Measurements from ENCODE around the gene POMT1.
A peak's percentile ranks its signal among the peaks of the same experiment; 100 is the strongest.

Gene POMT1

DNA sequence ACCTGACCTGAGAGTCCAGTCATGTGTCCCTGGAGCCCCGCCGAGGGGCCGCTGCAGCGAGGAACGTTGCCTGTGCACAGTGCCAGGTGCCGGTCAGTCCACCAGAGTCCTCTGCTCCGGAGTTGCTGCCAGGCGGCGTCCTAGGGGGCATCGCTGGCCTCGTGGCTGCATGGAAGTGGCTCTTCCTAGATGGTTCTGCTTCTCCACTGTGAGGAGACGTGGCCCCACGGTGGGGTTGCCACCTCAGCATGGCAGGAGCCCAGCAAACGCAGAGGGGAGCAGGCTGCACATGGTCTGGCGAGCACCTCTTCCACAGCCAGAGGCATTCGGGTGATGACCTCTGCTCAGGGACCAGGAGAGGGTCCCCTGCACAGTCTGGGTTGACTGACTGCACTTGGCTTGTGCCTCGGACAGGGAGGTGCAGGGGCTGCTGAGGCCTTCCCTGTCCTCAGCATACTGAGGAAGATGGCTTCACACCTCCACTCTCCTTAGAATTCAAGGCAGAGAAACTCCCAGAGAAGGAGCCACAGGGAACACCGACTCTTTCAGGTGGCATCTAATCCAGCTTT, 25.9 kb upstream of the POMT1 start:
- no peak for DNase-seq (ENCODE audit: extremely low read depth in 1 of 2, low read depth in 1 of 2)

DNA sequence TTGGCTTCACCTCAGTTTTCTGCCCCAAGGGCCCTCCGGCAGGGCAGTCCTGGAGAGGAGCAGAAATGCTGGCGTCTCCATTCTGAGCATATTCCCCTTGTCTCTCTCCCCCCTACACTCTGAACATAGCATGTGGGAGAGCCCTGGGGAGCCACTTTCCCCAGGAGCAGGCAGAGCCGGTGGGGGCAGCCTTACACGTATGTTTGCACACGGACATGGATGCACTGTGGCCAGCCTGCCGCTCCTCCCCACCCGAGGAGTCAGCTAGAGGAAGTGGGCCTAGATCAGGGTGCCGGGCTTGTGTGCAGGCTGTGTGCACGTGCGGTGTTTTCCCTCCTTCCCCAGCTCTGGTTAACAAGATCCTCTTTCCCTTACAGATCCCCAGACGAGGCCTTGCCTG, 25.4 kb upstream of the POMT1 start:
- no peak for DNase-seq (ENCODE audit: extremely low read depth in 1 of 2, low read depth in 1 of 2)

DNA sequence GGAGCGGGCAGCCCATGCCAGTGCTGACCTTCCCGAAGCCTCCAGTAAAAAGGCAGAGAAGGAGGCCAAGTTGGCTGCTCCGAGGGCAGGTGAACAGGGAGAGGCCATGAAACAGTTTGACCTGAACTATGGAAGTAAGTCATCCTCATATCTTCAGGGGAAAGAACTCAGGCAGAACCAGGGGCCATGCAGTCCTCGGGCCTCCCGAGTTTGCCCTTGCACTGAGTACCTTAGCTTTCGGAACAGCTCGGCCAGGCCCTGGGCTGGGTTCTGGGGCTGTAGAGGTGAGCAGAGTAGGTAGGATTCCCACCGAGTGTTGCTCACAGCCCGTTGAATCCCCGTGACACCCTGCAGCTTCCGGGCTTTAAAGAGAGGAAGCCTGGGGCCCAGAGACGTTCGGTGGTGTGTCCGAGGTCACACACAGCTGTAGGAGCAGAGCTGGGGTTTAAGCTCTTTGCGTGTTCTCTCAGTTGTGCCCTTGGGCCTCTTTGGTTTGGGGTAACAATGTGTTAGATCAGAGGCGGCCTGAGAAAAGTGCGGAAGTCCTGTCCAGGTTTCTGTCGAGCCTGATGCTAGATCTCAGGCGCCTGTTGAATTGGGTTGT, 24.8 kb upstream of the POMT1 start:
- DNase-seq (ENCODE audit: extremely low read depth in 1 of 2, low read depth in 1 of 2), result no peak

DNA sequence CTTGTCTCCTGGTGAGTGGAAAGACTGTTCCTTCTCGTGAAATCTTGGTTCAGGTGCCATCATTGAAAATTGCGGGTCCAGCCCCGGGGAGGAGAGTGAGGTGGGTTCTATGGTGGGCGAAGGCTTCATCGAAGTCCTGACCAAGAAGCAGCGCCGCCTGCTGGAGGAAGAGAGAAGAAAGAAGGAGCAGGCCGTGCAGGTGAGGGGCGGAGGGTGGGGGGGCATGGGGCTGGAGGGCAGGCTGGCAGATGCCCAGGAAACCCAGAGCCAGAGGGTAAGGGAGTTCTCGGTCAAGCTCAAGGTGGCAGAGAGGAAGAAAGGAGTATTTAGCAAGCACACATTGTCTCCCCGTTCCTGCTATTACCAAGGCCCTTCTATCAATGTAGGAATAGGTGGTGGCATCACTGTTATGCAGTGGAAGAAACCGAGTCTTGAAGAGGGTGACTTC, 24.3 kb upstream of the POMT1 start:
- peak in 1 of 2 donors; percentile 38 for DNase-seq (ENCODE audit: extremely low read depth in 1 of 2, low read depth in 1 of 2)

DNA sequence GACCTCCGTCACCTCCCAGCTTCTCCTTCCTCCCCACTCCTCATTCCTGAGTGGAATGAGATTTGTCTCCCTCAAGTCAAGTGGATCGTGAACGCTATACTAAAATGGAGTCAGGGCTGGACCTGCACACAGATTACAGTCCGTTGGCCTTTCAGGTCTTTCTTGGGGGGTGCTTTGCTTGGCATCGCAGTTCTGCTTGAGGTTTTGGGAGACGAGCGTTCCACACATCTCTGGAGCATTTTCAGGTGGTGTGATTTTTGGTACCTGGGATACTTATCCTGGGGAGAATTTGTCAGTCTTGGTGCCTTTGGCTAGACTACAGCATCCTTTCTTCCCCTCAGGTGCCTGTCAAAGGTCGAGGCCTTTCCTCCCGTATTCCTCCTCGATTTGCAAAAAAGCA, 23.8 kb upstream of the POMT1 start:
- no peak for DNase-seq (ENCODE audit: extremely low read depth in 1 of 2, low read depth in 1 of 2)

DNA sequence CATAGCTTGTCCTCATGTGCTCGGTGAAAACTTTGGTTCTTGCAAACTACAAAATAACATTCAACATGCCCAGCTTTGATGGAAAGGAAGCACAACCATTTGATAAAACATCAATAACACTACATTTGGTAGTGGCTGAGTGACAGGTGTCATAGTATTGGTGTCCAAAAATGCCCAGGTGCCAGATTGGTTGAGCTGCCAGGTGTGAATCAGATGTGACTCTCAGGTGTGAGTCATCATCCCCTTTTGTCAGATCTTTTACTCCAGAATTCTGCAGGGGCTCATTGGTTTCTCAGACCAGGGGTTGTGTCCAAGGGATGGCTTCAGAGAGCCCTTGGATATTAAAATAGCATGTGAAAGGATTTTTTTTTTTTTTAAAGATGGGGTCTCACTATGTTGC, 22.5 kb upstream of the POMT1 start:
- no peak for DNase-seq (ENCODE audit: extremely low read depth in 1 of 2, low read depth in 1 of 2)

DNA sequence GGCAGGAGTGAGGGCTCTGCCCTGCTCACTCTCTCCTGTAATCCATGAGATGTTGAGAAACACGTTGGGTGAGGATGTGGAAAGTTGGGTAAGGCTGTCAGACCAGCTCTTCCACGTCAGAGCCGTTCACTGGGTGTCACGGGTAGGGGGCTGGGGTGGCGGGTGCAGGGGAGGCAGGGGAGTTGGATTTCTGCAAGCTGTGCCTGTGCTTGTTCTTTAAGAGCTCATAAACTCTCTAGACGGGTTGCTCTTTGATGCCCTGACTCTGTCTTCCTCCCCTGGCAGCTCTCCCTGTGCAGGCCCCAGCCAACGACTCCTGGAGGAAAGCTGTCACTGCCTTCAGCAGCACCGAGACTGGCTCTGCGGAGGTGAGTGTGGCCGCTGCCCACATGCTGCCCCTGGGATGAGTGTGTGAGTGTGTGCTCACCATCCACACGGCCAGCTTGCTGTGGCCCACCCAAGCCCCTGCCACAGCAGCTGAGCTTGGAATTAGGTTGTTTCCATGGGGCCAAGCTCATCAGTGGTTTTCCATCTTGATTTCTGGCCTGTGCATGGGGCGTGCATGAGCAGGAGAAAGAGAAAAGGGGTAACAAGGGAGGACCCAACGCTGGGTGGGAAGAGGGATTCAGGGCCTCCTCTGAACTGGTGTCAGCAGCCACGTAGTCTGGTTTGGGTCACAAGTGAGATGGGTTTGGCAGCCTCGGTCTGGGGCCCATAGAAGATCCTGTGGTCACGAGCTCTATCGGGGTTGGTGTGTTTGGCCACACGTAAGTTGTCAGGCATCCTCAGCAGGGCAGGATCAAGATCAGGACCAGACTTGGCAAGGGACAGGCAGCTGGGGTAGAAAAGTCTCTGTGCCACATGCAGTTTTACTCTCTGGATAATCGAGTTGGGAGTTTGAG, 21.0 kb upstream of the POMT1 start:
- no peak for DNase-seq (ENCODE audit: extremely low read depth in 1 of 2, low read depth in 1 of 2)

DNA sequence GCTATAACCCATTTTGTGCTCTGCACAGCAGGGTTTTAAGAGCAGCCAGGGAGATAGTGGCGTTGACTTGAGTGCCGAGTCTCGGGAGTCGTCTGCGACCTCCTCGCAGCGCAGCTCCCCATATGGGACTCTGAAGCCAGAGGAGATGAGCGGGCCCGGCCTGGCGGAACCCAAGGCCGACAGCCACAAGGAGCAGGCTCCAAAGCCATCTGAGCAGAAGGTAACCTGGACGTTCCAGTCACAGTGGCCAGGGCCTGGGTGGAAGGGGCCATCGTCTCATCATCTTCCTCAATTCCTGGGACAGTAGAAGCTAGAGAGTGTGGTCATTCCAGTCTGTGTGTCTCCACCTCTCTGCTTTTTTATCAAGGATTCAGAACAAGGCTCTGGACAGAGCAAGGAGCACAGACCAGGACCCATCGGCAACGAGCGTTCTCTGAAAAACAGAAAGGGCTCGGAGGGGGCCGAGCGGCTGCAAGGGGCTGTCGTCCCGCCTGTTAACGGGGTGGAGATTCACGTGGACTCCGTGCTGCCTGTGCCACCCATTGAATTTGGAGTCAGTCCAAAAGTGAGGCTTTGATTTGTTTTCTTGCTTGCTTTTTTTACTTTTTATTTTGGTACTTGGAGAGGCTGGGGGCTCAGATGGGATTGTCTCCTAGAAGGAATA, 20.2 kb upstream of the POMT1 start:
- no peak for DNase-seq (ENCODE audit: extremely low read depth in 1 of 2, low read depth in 1 of 2)

DNA sequence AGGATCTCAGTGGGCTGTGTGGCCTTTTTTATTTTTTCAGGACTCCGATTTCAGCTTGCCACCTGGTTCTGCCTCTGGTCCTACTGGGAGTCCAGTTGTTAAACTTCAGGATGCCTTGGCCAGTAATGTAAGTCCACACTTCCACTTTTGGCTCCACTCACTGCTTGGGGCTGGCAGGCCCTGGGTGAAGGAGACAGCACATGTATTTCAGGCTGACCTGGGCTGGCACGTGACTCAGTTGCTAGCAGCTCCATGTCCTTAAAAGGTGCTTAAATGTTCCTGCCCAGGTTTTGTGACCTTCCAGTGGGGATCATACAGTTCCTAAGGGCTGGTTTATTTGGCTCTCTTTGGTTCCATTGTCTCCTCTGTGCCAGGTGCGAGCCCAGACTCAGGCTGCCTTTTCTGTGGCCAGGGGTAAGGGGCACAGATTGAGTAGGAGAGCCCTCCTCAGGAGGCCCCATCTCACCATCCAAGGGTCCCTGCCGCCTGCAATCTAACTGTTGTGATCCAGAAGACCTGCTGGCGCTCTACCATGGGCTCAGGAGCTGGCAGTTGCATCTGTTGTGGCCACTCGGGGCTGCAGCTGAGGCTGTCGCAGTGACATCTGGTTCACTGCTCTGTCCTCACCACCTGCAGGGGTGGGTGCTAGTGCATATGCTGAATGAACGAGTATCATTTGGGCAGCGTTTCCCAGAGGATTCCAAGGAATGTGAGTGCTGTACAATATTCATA, 19.2 kb upstream of the POMT1 start:
- DNase-seq (ENCODE audit: extremely low read depth in 1 of 2, low read depth in 1 of 2), result no peak

DNA sequence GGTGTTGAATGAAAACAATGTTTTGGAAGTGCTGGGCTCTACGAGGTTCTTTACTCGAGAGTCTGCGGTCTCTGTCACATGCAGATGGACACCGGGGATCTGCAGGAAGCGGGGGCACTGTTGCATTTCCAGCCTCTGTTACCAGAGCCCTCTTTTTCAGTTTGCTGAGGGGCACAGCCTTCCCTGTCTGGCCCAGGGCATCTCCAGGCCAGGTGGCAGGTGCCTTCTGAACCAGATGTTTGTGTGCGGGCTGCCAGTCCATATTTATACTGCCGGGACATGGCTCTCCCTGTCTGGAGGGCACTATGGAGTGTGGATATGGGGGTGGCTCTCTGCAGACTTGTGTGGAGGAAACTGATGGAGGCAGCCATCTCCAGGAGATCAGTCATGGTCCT, 18.7 kb upstream of the POMT1 start:
- DNase-seq (ENCODE audit: extremely low read depth in 1 of 2, low read depth in 1 of 2), result no peak

DNA sequence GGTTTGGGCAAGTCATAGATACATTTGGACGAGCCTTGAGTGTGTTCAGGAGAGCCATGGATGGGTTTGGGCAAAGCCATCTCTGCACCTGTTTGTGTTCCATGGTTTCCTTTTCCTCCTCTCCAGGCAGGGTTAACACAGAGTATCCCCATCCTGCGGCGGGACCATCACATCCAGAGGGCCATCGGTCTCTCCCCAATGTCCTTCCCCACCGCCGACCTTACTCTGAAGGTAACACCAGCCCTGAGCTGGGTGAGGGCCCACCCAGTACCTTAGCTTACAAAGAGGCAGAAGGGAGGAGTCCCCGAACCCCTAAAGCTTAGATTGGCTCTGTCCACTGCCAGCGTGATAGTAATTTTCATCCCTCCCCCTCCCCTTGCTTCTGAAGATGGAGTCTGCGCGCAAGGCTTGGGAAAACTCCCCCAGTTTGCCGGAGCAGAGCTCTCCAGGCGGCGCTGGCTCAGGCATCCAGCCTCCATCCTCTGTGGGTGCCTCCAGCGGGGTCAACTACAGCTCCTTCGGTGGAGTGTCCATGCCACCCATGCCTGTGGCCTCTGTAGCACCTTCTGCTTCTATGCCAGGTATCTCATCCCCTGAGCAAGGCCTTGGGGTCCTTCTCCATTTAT, 18.0 kb upstream of the POMT1 start:
- DNase-seq (ENCODE audit: extremely low read depth in 1 of 2, low read depth in 1 of 2), result no peak

DNA sequence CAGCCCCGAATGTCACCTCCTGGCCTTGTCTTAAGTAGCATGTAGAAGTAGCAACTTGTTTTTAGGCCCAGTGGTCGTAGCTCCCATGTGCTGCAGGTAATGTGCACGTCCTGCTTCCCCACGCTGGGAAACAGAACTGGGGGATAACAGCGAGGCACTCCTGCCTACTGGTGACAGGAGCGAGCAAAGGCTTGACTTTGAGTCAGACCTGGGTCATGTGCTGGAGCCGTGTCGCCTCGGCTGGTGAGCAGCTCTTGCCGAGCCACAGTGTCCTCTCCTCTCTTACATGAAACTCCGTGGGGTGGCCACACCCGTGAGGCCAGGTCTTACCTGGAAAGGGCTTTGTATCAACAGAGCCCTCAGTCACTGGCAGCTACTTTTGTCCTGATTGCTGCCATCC, 17.5 kb upstream of the POMT1 start:
- DNase-seq (ENCODE audit: extremely low read depth in 1 of 2, low read depth in 1 of 2), result no peak

DNA sequence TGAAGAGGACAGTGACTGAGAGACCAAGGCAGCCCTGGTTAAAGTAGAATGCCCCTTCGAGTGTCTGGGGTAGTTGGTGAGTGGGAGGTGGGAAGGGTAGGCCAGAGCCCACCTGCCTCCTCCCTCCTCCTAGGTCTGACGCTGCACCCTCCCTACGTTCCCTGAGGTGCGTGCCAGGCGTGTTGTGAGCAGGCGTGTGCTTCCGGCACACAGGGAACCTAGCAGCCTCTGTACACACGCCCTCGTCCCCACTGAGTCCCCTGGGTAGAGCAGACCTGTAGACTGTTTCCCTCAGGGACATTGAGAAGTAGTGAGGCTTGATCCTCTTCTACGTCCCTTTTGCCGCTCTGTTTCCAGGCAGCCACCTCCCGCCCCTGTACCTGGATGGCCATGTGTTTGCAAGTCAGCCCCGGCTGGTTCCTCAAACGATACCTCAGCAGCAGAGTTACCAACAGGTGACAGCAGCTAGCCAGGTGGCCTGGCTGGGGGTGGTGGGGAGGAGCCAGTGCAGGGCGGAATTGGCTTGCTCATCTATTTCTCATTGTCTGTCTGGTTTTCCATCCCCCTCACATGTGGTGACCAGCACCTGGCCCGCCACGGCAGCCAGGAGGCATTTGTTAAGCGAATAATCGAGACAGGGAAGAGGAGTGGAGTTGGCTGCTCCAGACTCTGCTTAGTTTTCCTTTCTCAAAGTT, 16.8 kb upstream of the POMT1 start:
- no peak for DNase-seq (ENCODE audit: extremely low read depth in 1 of 2, low read depth in 1 of 2)

DNA sequence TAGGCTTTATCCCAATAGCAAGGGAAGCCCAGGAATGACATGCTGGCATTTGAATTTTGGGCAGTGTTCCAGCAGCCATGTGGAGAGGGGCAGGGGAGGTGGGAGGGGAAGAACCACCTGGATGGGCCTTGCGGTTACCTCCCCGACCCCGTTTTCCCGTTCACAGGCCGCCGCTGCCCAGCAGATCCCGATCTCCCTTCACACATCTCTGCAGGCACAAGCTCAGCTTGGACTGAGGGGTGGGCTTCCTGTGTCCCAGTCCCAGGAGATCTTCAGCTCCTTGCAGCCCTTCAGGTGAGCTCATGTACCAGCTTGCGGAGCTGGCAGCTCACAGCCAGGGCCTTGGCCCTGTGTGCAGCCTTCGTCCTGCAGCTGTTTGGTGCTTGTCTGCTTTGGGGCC, 15.7 kb upstream of the POMT1 start:
- no peak for DNase-seq (ENCODE audit: extremely low read depth in 1 of 2, low read depth in 1 of 2)

DNA sequence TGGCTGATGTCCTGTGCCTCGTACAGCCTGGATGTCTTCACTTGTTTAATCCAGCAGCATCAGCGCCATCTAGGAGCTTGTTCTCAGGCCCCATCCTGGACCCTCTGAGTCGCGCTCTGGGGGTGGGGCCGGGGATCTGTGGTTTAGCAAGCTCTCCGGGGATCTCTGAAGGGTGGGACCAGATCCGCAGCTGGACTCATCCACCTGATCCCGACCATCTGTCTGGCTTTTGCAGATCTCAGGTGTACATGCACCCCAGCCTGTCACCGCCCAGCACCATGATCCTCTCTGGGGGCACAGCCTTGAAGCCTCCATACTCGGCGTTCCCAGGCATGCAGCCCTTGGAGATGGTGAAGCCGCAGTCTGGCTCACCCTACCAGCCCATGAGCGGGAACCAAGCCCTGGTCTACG, 15.1 kb upstream of the POMT1 start:
- no peak for DNase-seq (ENCODE audit: extremely low read depth in 1 of 2, low read depth in 1 of 2)

DNA sequence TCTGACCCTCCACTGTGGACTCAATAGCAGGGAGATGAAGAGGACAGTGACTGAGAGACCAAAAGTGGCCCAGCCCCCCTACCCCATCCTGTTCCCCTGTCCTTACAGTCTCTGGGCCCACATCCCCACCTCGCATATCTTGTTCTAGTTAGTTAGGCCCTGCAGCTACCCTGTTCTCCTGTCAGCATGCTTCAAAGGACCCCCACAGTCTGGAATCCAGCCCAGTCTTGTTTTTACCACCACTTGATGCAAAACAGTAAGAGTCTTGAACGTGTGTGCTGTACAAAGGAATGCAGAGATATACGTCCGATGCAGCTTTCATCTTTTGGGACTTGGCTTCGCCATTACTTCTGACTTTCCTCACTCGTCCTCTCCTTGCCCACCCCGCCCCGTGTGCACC, 12.2 kb upstream of the POMT1 start:
- DNase-seq (ENCODE audit: extremely low read depth in 1 of 2, low read depth in 1 of 2), result no peak

DNA sequence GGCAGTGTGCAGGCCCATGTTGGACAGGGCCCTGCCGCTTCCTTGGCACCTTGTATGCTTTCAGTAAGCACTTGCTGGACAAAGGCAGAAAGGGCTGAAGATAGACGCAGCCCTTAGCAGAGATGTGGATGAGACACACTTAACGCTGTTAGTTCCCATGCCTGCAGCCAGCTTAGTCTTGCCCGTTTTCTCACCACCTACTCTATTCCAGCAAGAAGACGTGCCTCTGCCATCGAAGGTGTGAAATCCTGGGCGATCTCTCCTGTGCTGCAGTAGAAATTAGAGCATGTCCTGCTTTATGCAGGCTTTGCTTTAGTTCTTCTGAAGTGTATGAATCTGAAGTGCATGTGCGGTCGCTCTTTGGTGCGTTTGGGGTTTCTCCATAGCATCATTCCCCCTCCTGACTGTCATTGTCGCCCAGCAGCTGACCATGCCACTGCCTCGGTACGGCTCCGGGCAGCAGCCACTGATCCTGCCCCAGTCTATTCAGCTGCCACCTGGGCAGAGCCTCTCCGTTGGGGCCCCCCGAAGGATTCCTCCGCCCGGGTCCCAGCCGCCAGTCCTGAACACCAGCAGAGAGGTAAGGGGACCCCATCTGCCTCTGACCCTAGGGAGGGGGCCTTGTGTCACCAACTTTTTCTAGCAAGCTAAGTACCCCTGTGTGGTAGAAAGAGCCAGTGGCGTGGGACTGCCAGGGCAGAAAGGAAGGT, 11.6 kb upstream of the POMT1 start:
- DNase-seq (ENCODE audit: extremely low read depth in 1 of 2, low read depth in 1 of 2), result no peak

DNA sequence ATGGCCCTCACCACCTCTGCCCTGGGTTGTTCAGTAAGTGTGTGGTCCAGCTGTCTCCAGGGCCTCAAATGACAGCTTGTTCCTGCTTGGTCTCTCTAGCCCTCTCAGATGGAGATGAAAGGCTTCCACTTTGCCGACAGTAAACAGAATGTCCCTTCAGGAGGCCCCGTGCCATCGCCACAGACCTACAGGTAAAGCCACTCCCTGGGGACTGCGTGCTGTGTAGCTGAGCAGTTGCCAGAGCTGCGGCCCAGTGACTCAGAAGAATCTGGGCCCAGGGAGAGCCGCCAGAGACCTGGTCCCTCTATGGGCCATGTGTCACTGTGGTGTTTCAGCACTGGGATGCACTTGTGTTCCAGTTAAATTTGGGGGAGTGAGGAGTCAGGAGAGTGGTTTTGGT, 10.6 kb upstream of the POMT1 start:
- DNase-seq (ENCODE audit: extremely low read depth in 1 of 2, low read depth in 1 of 2), result no peak

DNA sequence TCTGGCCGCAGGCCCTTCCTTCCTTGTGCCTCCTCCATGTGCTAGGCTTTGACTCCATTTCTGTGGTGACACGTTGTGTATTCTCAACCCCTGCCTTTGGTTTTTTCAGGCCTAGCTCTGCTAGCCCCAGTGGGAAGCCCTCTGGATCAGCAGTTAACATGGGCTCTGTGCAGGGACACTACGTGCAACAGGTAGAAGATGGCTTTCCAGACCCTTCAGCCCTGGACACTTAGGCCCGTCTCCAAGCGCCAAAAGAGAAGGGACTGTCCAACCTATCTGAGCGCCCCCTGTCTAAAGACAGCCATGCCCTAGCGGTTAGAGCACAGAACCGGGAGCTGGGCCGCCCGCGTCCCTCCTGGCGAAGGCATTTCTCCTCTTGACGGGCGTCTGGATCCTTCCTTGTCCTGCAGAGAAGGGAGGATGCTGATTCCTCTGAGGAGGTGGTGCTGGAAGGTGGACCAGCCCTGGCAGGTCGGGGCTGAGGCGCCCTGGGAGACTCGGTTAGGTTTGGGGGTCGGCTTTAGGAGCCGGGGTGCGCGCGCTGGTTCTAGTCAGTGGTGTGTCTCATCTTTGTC, 8.3 kb upstream of the POMT1 start:
- DNase-seq (ENCODE audit: extremely low read depth in 1 of 2, low read depth in 1 of 2), result no peak
